ENCODE measurements around the gene ANKRD13C.
"Not testable (repeated sequence)": the region's sequence is repeated elsewhere in the genome, so short reads cannot be mapped to it uniquely, and the experiment has no call there.

Gene ANKRD13C, protein sequence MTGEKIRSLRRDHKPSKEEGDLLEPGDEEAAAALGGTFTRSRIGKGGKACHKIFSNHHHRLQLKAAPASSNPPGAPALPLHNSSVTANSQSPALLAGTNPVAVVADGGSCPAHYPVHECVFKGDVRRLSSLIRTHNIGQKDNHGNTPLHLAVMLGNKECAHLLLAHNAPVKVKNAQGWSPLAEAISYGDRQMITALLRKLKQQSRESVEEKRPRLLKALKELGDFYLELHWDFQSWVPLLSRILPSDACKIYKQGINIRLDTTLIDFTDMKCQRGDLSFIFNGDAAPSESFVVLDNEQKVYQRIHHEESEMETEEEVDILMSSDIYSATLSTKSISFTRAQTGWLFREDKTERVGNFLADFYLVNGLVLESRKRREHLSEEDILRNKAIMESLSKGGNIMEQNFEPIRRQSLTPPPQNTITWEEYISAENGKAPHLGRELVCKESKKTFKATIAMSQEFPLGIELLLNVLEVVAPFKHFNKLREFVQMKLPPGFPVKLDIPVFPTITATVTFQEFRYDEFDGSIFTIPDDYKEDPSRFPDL

DNA sequence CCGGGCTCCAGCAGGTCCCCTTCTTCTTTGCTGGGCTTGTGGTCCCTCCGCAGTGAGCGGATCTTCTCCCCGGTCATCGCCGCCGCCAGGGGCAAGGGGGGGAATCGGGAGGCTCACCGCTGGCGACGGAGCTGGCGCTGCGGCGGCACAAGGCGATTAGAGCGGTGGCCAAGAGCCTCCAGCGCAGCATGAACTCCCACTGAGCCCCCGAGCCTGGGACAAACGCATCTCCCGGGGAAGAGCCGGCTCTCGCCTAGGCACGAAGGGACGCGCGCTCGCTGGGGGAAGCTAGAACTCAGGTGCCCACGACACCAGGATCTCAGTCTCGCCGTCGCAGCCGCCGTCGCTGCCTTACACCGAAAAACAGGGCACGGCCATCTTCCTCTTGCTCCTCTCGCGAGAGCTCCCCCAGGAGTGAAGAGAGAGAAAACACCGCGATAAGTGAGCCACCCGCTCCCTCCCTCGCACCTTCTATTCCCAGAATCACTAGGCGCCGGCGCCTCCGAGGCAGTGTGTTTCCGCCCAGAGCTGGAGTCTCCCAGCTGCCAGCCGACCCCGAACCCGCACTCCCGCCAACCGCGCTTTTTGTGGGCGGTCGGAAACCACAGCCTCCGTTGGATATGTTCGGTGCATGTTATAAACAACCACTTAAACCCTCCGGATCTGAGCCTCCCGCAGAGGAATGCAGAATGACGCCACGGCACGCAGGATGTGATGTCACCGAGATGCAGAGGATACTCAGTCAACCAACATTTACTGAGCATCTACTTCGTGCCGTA is at the start of gene ANKRD13C:
TSS of gene ANKRD13C (minus strand) at position 391 of the 779 bp plus-strand sequence. CDS start at position 77, 314 bp downstream.
- peak; percentile 92 for DNase-seq (ENCODE audit: low spot score)

DNA sequence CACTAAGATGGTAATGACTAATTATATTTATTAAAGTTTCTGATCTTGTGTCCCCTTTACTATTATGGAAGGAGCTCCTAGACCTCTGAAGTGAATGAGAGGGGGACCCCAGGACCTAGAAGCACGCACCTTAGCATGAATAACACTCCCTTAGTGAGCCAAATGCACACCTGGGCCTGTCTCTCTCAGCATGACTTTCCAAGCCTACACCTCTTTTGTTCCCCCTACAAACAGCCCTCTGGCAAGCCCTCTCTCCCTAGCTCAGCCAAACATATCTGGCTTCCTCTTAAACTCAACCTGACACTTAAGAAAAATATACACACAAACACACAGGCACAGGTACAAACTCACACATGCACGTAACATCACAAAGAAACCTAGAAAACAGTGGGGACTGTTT is 49.2 kb upstream of the ANKRD13C start:
- no peak for DNase-seq (ENCODE audit: low spot score)

DNA sequence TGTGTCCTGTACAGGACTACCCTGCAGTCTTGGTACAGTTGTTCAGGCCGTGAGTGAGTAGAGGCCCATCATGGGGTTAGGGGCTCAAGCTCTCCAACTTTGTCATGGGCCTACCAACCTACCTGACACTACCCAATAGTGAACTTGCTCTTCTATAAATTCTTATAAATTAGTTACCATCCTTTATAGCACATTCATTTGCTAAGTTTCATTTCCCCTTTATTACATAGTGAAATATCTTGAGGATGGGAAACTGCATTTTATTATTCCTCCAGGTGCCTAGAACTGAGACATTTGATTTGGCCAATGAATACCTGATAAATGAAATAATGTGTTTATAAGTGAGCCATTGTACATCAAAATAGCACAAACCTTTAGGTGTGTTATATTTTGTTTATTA is 47.5 kb upstream of the ANKRD13C start:
- no peak for DNase-seq (ENCODE audit: low spot score)

DNA sequence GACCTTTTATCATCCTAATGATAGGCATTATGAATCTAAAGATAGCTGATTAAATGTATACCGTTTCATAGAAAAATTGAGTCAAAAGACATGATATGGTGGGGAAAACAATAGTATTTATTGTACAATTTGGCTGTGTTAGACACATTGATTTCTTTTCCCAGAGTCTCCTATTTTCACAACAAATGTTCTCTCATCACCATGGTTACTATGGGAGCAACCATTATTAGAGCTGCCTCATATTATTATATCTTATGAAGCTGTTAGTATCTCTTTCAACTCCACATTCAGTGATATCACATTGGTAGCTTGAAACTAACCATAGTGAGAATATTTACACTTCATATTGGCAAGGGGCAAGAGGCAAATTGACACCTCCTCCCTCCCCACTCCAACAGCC is 45.8 kb upstream of the ANKRD13C start:
- no peak for DNase-seq (ENCODE audit: low spot score)

DNA sequence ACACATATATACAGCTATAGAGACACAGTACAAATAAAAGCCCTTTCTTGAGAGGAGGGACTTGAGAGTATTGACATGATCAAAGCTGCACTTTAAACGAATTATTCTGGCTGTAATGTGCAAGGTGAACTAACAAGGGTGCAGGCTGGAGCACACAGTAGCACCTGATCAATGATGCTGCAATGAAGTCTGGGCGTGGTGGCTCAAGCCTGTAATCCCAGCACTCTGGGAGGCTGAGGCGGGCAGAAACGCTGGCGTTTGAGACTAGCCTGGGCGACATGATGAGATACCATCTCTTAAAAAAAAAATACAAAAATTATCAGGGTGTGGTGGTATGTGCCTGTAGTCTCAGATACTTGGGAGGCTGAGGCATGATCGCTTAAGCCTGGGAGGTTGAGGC is 42.5 kb upstream of the ANKRD13C start:
- DNase-seq (ENCODE audit: low spot score), result no peak

DNA sequence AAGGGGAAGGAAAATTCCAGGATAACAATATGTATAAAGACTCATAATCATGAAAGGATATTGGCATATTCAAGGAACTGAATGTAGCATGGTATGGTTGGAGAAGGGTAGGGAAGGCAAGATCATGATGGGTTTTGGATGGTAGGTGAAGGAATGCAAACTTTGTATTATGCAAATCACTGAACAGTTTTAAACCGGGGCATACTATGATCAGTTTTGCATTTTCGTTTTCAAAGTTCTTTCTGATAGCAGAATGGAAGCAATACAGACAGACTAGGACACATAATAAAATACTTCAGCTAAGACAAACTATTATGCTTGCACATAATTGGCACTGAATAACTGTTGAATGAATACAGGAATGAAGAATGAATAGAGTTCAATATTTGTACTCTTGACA is 42.1 kb upstream of the ANKRD13C start:
- DNase-seq (ENCODE audit: low spot score), result no peak

DNA sequence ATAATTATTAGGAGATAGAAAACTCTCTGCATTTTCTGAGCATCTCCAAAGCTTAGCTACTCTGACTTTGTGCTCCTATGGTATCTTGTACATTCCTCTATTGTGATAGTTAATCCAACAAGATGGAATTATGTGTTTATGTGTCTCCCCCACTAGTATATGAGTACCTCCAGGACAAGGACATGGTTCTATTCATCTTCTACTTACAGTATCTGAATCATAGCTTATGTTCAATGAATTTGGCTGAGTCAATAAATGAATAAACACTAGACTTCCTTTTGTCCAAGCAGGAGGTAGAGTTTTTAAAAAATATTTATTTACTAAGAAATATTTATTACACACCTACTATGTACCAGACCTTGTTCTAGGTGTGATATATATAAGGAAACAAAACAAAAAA is 38.1 kb upstream of the ANKRD13C start:
- DNase-seq (ENCODE audit: low spot score), result no peak

DNA sequence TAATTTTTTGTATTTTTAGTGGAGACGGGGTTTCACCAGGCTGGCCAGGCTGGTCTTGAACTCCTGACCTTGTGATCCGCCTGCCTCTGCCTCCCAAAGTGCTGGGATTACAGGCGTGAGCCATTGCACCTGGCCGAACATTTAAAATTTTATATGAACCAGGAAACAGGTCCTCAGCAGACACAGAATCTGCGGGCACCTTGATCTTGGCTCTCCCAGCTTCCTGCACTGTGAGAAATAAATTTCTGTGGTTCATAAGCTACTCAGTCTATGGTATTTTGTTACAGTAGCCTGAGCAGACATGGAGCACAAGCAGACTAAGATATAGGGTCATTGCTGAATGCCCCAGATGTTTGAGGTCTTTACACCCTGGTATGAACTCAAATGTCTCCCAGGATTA is 33.0 kb upstream of the ANKRD13C start:
- DNase-seq (ENCODE audit: low spot score), result no peak

DNA sequence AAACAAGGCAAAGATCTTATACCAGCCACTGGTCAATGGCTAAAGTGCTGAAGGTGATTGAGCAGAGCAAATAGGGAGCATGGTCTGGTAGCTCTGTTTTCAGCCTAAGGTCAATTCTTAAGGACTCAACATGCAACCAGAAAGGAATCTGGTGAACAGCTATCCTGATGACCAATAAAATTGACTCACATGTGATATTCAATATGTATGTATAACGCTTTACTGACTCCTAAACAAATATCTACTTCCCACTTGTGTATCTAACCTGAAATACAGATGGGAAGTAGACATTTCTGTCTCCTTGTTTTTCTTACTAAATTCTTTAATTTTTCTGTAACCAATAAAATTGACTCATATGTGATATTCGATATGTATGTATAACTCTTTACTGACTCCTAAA is 31.6 kb upstream of the ANKRD13C start:
- DNase-seq (ENCODE audit: low spot score), result no peak

DNA sequence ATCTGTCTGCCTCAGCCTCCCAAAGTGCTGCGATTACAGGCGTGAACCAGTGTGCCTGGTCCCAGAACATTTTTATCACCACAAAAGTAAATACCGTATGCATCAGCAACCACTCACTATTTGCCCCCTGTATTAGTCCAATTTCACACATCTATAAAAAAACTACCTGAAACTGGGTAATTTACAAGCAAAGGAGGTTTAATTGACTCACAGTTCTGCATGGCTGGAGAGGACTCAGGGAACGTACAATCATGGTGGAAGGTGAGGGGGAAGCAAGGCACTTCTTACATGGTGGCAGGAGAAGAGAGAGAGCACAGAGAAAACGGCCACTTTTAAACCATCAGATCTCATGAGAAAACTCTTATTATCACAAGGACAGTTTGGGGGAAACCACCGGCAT is 31.0 kb upstream of the ANKRD13C start:
- no peak for DNase-seq (ENCODE audit: low spot score)

DNA sequence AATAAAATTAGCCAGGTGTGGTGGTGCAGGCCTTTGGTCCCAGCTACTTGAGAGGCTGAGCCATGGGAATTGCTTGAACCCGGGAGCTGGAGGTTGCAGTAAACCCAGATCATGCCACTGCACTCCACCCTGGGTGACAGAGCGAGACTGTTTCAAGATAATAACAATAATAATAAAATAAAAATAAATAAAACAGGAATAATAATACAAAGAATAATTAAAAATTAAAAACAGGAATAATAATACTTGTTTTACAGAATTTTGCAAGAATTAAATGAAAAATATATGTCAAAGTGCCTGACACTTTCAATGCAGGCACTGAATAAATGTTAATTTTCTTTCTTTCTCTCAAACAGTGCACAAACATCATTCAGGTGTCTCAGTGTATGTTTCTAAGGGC is 30.0 kb upstream of the ANKRD13C start:
- DNase-seq (ENCODE audit: low spot score), result no peak

DNA sequence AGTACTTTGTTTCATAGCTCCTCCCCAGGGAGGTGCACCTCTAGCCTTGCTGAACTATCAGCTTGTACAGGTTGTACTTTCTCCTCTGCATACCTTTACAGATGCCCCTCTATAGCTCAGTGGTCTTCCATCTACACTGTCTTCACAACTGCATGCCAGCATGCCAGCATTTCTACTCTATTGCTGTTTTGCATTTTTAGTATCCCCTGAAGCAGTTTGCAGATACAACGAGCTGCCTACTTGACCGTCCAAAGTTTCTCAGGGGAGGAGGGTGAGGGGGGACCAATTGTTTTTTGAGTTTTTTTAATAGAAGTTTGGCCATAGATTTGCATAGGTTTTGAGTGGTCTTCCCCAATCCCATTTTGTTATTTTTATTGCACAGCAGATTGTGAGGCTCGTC is 29.0 kb upstream of the ANKRD13C start:
- DNase-seq (ENCODE audit: low spot score), result no peak

DNA sequence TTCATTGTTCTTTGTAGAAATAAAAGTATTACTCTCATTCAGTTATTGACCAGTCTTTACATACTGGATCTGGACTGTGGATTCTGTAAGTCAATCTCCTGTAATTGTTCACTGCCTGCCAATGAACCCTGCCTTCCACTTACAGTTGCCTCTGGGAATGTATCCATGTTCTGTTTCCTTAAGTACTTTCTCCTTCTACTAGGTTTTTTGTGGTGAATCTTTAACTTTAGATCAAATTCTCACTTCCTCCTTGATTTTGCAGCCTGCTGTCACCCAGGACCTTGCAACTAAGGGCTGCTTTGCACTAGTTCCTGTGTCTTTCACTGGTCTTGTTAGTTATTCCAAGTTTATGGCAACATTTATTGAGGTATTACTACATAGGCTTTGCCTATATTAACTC is 28.2 kb upstream of the ANKRD13C start:
- no peak for DNase-seq (ENCODE audit: low spot score)

DNA sequence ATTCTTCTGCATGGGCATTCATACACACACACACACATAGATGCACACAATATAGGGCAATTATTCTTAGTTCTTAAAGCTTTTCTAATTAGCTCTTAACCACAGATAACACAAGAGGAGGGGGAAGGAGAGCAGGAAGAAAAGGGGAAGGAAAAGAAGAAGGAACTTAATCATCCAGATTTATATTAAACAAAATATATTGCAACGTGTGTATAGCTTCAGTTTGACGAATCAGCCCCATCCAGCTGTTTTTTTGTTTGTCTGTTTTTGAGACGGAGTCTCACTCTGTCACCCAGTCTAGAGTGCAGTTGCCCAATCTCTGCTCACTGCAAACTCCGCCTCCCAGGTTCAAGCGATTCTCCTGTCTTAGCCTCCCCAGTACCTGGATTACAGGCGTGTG is 21.7 kb upstream of the ANKRD13C start:
- no peak for DNase-seq (ENCODE audit: low spot score)

DNA sequence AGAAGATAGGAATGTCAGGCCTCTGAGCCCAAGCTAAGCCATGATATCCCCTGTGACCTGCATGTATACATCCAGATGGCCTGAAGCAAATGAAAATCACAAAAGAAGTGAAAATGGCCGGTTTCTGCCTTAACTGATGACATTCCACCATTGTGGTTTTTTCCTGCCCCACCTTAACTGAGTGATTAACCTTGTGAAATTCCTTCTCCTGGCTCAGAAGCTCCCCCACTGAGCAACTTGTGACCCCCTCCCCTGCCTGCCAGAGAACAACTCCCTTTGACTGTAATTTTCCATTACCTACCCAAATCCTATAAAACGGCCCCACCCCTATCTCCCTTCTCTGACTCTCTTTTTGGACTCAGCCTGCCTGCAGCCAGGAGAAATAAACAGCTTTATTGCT is 19.1 kb upstream of the ANKRD13C start:
- DNase-seq (ENCODE audit: low spot score), result not testable (repeated sequence)

DNA sequence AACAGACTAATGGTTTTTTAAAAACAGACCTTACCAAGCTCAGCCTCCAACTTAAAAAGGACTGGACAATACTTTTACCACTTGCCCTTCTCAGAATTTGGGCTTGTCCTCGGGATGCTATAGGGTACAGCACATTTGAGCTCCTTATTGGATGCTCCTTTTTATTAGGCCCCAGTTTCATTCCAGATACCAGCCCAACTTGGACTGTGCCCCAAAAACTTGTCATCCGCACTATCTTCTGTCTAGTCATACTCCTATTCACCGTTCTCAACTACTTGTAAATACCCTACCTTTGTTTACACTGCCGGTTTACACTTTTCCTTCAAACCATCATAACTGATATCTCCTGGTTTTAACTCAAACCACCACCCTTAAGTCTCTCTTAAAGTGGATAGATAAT is 17.9 kb upstream of the ANKRD13C start:
- no peak for DNase-seq (ENCODE audit: low spot score)

DNA sequence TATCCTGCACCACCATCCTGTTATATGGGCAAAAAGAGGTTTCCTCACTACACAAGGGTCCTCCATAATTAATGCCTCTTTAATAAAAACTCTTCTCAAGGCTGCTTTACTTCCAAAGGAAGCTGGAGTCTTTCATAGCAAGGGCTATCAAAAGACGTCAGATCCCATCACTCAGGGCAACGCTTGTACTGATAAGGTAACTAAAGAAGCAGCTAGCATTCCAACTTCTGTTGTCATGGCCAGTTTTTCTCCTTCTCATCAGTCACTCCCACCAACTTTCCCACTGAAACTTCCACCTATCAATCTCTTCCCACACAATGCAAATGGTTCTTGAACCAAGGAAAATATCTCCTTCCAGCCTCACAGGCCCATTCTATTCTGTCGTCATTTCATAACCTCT is 17.1 kb upstream of the ANKRD13C start:
- DNase-seq (ENCODE audit: low spot score), result not testable (repeated sequence)

DNA sequence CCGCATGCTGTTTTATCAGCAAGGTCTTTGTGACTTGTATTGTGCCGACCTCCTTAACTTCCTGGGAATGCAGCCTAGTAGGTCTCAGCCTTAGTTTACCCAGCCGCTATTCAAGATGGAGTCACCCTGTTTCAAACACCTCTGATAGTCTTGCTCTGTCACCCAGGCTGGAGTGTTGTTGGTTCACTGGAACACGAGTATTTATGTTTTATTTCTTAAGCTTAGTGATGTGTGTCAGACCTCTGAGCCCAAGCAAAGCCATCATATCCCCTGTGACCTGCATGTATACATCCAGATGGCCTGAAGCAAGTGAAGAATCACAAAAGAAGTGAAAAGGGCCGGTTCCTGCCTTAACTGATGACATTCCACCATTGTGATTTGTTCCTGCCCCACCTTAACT is 12.9 kb upstream of the ANKRD13C start:
- DNase-seq (ENCODE audit: low spot score), result not testable (repeated sequence)

DNA sequence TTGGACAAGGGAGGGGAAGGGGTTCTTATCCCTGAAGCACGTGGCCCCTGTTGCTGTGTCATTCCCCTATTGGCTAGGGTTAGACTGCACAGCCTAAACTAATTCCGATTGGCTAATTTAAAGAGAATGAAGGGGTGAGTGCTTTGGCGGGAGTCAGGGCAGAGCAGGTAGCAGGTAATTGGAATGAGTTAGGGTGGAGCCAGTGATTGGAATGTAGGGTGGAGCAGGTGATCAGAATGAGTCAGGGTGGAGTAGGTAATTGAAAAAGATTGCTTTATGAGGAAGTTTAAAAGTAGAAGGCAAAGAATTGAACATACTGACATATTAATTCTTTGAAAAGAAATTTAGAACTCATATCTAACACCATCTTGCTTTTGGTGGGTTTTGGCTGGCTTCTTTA is 12.5 kb upstream of the ANKRD13C start:
- not testable (repeated sequence) for DNase-seq (ENCODE audit: low spot score)

DNA sequence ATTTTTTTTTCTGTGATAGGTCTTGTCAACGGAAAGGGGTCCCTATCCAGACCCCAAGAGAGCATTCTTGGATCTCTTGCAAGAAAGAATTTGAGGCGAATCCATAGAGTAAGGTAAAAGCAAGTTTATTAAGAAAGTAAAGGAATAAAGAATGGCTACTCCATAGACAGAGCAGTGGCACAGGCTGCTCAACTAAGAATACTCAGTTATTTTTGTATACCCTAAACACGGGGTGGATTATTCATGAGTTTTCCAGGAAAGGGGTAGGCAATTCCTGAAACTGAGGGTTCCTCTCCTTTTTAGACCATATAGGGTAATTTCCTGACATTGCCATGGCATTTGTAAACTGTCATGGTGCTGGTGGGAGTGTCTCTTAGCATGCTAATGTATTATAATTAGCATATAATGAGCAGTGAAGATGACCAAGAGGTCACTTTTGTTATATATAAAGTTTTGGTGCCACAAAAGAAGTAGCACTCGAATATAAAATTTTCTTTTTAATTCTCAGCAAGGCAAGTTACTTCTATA is 12.0 kb upstream of the ANKRD13C start:
- DNase-seq (ENCODE audit: low spot score), result not testable (repeated sequence)

DNA sequence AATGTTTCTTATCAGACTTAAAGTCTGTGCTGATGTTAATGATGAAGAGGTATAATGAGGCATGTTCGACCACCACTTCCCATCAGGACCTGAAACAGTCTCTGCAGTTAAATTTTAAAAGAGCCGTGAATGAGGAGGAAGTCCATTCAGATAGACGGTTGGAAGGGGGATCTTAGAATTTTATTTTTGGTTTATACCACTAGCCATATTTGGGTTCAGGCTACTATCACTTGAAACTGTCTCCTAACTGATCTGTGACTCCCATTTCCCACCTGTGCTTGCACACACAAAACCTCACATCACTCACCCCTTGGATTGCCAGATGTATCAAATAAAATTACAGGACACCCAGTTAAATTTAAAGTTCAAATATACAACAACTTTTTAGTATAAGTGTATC is 9.9 kb upstream of the ANKRD13C start:
- DNase-seq (ENCODE audit: low spot score), result no peak

DNA sequence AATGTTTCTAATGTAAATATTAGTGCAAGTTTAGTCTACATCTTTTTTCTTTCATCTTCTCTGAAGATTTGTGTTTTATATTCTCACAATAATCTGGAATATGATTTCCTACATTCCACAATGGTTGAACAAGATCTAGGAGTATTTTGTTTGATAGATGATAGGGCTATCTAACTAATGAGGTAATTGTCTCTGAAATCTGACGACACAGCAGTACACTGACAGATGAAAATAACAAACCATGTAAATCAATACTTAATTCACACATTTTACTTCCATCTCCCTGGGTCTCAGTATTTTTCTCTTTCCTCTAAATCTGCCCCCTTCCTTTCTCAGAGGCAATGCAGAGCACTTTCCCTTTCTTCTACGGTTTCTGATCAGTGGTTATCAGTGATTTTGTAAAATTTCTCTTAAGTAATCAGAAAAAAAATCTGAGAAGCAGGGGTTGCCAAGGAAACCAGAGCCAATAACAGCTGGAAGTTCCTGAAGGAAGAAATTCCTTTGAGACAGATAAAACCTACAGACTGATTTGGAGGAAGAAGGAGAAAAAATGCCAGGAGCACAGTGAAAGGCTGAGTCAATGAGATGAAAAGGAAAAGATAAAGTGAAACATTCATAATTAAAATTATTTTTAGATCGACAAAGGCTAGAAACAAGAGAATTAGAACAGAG is 7.3 kb upstream of the ANKRD13C start:
- no peak for DNase-seq (ENCODE audit: low spot score)
